ENCODE measurements around the gene SEPTIN3. TPM values are rescaled to one million over a fixed set of nuclear protein-coding genes. Genes with fewer than 3 reads are reported as not detected.

The SEPTIN3 gene
- total RNA-seq, 4 donors from 2014 or later: not detected

DNA sequence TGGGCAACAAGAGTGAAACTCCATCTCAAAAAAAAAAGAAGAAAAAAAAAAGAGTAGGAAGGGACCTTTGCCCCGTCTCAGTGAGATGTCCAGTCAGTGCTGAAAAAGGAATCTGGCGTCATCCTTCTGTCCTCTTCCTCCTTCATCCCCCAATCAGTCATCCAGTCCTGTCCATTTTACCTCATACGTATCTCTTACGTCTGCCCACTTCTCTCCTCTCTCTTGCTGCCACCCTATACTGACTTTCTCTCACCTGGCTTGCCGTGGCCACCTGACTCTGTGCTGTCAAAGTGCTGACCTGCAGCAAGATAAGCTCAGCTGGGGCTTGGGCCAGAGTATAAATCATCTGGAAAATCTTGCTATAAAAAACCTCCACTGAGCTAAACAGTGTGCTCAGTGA, 13.6 kb downstream of the SEPTIN3 start:
- DNase-seq: no peak
- peaks cover 0 to 1% of the 10 kb centered on the region in 2 donors for H3K27me3 ChIP-seq
- H3K36me3 ChIP-seq: no peaks in the 10 kb centered on the region
- no peaks in the 10 kb centered on the region for H3K9me3 ChIP-seq
- no peak for TF ChIP-seq POLR2A (IDR thresholded peaks at IDR 0.05)
- TF ChIP-seq, protein P1, sequence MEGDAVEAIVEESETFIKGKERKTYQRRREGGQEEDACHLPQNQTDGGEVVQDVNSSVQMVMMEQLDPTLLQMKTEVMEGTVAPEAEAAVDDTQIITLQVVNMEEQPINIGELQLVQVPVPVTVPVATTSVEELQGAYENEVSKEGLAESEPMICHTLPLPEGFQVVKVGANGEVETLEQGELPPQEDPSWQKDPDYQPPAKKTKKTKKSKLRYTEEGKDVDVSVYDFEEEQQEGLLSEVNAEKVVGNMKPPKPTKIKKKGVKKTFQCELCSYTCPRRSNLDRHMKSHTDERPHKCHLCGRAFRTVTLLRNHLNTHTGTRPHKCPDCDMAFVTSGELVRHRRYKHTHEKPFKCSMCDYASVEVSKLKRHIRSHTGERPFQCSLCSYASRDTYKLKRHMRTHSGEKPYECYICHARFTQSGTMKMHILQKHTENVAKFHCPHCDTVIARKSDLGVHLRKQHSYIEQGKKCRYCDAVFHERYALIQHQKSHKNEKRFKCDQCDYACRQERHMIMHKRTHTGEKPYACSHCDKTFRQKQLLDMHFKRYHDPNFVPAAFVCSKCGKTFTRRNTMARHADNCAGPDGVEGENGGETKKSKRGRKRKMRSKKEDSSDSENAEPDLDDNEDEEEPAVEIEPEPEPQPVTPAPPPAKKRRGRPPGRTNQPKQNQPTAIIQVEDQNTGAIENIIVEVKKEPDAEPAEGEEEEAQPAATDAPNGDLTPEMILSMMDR (IDR thresholded peaks at IDR 0.05): no peak
- no peak overlapping the region for H3K27ac ChIP-seq
- H3K4me1 ChIP-seq: no peaks in the 10 kb centered on the region
- H3K4me3 ChIP-seq: no peak overlapping the region

DNA sequence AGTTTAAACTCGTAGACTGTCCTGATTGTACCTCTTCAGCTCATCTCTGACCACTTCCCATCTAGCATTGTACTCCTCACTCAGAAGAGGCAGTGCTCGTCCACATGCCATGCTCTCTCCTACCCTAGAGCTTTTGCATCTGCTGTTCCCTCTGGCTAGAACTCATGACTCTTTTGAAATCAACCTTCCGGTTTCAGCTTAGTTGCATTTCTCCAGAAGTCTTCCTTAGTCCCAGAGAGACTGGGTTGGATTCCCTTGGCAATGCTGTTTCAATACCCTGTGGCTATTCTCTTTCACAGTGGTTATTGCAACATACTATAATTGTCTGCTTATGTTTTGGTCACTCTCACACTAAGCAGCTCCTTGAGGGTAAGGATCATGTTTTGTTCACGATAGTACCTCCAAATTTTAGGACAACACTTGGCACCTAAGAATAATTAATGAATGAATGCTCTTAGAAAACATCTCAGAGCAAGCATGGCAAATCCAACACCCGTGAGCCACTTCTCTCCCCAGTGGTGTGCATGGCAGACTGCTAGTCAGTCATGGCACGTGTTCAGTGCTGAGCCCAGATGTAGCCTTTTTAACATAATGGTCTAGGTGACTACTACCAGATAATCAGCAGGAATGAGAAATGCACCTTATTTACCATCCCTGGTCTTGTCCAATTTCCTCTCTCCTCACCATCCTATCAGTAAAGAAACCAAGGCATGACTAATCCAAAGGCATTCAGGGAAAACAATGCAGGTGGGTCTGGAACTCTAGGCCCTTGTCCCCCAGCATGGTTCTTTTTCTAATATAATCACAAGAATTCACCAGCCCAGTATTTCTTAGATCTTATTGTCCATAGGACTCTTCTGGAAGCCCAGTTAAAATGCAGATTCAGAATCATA, 14.5 kb downstream of the SEPTIN3 start:
- no peaks in the 10 kb centered on the region for H3K9me3 ChIP-seq
- no peak for DNase-seq
- H3K4me3 ChIP-seq: no peak overlapping the region
- H3K36me3 ChIP-seq: no peaks in the 10 kb centered on the region
- TF ChIP-seq, protein P1 (IDR thresholded peaks at IDR 0.05): no peak
- no peak for TF ChIP-seq POLR2A (IDR thresholded peaks at IDR 0.05)
- no peak overlapping the region for H3K27ac ChIP-seq
- no peaks in the 10 kb centered on the region for H3K27me3 ChIP-seq
- H3K4me1 ChIP-seq: no peaks in the 10 kb centered on the region

DNA sequence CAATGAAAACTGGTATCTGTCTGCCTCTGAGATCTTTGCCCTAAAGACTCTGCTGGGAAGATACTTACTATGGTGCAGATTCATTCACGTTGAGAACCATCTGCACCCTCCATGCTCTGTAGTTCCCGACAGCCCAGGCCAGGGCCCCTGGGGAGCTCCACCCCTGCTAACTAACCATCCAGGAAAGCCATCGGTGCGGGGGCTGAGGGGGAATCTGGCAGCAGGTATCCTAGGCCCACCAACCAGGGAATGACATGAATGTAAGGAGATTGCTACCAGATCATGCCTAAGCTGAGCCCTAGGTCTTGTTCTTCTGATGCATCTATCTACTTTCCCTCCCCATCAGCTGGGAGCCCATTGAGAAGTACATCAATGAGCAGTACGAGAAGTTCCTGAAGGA, 18.0 kb downstream of the SEPTIN3 start:
- H3K9me3 ChIP-seq: no peaks in the 10 kb centered on the region
- no peak overlapping the region for H3K27ac ChIP-seq
- peak in 1 of 3 donors; percentile 26 for DNase-seq
- no peaks in the 10 kb centered on the region for H3K4me1 ChIP-seq
- no peak overlapping the region for H3K4me3 ChIP-seq
- H3K36me3 ChIP-seq: no peaks in the 10 kb centered on the region
- TF ChIP-seq POLR2A (IDR thresholded peaks at IDR 0.05): no peak
- TF ChIP-seq, protein P1 (IDR thresholded peaks at IDR 0.05): no peak
- no peaks in the 10 kb centered on the region for H3K27me3 ChIP-seq

DNA sequence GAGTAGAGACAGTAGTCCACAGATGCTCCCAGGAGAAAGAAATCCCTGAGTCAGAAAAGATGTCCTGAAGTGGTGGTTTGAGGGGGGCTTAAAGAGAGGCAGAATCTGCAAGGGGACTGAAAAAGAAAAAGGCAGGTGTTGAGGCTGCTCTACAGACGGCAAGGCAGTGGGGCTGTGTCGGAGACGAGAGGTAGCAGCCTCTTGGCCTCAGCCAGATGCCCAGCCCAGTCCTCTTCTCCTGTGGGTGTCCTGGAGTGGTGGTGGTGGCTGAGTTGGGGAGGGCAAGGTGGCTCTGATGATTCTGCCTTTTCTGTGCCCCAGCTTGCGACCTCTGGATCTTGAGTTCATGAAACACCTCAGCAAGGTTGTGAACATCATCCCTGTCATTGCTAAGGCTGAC, 20.0 kb downstream of the SEPTIN3 start:
- no peak for TF ChIP-seq POLR2A (IDR thresholded peaks at IDR 0.05)
- TF ChIP-seq, protein P1 (IDR thresholded peaks at IDR 0.05): no peak

DNA sequence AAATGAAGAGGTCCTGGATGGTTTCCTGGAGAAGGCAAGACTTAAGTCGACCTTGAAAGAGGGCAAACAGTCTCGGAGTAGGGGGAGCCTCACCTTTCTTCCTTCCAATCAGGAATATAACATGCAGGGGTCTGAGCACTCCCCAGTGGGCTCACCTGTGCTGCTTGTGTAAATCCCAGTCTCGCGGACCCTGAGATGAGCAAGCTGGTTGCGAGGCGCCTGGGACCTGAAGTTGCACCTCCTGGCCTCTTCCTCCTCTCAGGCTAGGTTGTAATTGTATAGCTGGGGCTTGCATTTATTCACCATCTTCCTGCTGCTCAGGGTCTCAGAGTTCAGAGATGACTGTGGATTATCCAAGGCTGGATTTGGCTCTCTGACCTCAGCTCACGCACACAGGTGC, 21.9 kb downstream of the SEPTIN3 start:
- peak in 1 of 3 donors; percentile 5 for DNase-seq
- H3K27me3 ChIP-seq: no peaks in the 10 kb centered on the region
- H3K4me1 ChIP-seq: no peaks in the 10 kb centered on the region
- TF ChIP-seq POLR2A (IDR thresholded peaks at IDR 0.05): no peak
- TF ChIP-seq, protein P1 (IDR thresholded peaks at IDR 0.05): no peak
- no peak overlapping the region for H3K4me3 ChIP-seq
- H3K27ac ChIP-seq: no peak overlapping the region
- no peaks in the 10 kb centered on the region for H3K36me3 ChIP-seq
- no peaks in the 10 kb centered on the region for H3K9me3 ChIP-seq

More for the DNA sequence above, 20.0 kb downstream of the SEPTIN3 start:
- no peak overlapping the region for H3K27ac ChIP-seq
- H3K4me3 ChIP-seq: no peak overlapping the region
- DNase-seq: peak in 1 of 3 donors; percentile 34
- H3K27me3 ChIP-seq: no peaks in the 10 kb centered on the region
- no peaks in the 10 kb centered on the region for H3K4me1 ChIP-seq
- no peaks in the 10 kb centered on the region for H3K9me3 ChIP-seq
- no peaks in the 10 kb centered on the region for H3K36me3 ChIP-seq

Data from Peyer's patch (tissue), 4 donors.